GM19099 (cell line): Measurements from ENCODE around the gene OLIG2.

Experiments used
- POLR2A ChIP-seq: IDR thresholded peaks from 3 replicates; pipeline ENCODE4 v1.6.1; 2011; ENCODE audit warnings: low read depth; ENCODE audit not compliant: insufficient read length; ENCODE audit errors: extremely low read depth

OLIG2 gene

DNA sequence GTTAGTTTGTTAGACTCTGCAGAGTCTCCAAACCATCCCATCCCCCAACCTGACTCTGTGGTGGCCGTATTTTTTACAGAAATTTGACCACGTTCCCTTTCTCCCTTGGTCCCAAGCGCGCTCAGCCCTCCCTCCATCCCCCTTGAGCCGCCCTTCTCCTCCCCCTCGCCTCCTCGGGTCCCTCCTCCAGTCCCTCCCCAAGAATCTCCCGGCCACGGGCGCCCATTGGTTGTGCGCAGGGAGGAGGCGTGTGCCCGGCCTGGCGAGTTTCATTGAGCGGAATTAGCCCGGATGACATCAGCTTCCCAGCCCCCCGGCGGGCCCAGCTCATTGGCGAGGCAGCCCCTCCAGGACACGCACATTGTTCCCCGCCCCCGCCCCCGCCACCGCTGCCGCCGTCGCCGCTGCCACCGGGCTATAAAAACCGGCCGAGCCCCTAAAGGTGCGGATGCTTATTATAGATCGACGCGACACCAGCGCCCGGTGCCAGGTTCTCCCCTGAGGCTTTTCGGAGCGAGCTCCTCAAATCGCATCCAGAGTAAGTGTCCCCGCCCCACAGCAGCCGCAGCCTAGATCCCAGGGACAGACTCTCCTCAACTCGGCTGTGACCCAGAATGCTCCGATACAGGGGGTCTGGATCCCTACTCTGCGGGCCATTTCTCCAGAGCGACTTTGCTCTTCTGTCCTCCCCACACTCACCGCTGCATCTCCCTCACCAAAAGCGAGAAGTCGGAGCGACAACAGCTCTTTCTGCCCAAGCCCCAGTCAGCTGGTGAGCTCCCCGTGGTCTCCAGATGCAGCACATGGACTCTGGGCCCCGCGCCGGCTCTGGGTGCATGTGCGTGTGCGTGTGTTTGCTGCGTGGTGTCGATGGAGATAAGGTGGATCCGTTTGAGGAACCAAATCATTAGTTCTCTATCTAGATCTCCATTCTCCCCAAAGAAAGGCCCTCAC lies at the start of gene OLIG2:
Gene OLIG2, plus strand, starts transcription at position 447 of the 954 bp plus-strand sequence. CDS start 928 bp downstream, outside the sequence.
- TF ChIP-seq POLR2A, result no peak

DNA sequence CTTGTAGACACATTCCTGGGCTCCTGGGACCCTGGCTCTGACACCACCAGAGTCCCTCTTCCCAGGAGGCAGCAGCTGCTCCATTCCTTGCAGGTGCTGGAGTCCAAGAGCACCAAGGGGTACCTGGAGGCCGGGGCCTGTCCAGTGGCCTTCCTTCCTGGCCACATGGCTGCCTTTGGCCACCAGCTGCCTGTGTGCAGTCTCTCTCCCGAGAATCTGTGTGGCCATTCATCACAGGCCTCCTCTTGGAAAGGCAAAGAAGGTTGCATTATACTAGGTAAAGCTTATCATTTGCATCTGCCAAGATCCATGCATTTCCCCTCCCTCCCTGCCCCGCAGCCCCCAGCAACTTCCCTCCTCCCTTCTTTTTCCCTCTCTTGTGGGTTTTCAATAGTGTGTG lies 48.9 kb upstream of the OLIG2 start:
- no peak for TF ChIP-seq POLR2A

DNA sequence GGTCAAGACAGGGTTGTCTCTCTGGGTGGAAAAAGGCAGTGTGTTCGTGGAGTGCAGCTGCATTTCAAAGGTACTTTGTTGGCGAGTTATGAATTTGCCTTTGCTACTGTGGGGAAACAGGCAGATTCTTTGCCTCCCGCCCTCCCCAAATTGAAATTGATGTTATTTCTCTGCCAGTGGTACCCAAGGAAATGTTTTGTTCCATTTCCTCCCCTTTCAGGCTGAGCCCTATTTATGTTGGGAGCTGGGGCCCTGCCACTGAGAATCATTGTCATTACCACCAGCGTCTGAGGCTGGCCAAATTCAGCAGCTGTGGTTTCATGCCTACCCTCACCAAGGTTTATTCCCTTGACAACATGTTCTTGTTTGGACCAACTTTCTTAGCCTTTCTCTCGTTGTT lies 48.5 kb upstream of the OLIG2 start:
- TF ChIP-seq POLR2A, result no peak

DNA sequence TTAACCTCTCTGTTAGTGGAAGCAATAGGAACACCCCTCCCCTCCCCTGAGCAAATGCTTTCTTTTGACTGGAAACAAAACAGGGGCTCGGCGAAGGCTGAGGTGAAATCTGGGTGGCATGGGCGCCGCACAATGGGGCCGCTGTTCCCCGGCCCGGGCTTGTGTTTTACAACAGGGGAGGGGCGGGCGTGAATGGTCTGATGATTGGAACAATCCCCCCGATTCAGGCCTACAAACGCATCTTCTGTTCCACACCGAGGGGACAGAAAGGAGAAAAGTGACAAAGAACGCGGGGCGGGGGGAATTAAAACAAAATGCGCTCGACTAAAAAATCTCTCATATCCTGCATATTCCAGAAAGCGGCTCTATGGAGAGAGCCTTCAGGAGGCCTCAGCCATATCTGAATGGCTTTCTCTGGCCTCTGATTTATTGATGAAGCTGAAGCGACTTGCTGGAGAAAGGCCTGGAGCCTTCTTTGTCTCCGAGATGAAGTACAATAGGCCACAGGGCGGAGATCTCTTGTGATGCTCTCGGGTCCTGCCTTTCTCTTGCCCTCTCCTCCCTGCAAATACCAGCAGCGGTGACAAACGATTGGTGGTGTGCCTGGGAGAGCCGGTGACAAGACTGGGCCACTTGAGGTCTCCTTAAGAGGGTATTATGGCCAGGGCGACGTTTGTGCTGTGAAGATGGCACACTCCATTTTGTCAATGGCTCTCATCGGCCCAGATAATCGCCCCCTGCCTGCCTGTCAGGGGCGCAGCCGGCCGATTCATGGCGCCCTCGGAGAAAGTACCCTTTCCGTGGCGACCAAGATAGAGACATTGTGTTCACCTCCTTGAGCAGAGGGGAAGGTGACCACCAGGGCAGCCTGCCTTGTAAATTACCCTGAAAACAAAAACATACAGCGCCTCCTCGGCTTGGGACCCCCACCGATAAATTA lies 47.1 kb upstream of the OLIG2 start:
- TF ChIP-seq POLR2A, result no peak

DNA sequence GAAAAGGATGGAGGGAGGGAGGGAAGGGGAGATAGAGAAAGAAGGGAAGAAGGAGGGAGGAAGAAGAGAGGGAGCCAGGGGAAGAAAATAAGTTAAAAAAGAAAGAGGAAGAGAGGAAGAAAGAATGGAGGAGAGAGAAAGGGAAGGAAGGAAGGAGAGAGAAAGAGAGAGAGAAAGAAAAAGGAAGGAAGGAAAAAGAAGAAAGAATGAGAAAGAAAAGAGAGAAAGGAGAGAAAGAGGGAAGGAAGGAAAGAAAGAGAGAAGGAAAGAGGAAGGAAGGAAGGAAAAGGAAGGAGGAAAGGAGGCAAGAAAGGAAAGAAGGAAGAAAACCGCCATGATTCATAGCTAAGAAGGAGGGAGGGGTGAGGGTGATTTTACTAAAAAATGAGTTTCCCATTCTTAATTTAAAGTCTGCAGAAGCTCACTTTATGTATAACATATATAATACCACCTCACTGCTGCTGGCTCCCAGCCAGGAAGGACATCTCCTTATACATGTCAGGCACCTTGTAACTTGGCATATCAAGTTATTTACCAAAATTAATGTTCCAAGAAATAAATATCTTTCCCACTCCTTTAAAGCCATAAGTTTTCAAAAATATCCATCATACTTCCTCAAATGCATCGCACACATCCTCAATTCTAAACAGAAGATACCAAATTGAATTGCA lies 46.0 kb upstream of the OLIG2 start:
- TF ChIP-seq POLR2A, result no peak

DNA sequence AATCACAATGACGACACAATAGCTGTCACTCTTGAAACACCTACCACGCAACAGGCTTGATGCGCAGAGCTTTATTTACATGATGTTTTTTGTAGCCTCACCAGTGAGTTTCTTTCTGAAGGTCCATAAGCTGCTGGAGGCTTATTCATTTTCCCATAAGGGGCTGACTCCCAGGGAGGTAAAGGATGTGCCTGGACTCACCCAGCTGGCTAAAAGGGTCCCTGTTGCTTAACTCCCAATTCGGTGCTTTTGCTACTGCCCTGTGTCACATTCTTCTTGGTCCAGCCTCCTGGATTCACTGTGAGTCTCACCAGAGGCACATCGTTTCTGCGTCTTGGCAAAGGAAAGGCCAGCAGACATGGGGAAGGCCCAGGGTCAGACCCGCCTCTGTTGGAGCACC lies 44.6 kb upstream of the OLIG2 start:
- no peak for TF ChIP-seq POLR2A

DNA sequence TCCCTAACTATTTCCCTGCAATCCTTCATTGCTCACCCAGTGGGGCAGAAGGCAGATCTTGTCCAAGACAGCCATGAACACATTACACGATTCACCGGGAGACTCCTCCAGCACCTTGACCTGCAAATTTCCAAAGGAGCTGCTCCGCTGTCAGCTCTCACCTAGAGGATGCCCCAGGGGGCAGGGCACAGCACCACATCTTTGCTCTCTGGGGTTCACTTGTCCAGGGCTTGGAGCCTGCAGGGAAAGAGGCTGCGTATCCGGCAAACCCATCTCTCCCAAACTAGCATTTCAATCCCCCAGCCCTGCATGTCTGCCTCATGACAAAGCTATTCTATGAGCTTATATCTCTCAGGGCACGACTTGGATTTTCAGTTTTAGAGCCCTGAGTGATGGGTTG lies 35.1 kb upstream of the OLIG2 start:
- no peak for TF ChIP-seq POLR2A

DNA sequence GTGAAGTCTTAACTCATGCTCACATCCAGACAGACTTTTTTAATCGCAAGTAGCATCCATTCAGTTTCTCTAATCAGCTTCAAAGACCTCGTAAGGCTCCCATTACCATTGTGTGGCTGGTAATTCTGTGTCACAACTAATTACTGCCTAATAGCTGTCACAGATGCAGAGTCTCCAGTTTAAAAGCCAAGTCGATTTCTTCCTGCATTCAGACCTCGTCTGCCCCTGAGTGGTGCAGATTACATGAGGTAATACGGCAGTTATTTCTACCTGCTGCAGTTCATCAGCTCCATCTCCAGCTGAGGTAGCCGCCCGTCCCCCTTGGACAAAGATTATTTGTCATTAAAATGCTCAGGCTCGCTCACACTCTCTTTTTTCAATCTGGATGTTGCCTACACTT lies 34.4 kb upstream of the OLIG2 start:
- no peak for TF ChIP-seq POLR2A

DNA sequence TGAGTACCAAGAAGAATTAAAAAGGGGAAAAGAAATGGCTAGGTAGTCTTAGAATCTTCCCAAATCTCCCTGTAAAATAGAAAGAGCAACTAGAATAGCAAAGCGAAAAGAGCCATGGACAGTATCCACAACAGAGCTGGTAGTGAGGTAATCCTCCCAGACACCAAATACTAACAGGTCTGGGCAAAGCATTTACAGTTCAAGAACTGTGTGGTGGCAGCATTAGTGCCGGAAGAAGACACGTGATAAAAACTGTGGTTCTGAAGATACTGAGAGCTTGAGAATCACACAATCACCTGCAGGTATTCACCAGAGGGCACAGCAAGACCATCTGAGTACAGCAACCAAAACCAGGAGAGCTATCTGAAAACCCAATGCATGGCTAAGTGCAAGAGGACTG lies 31.8 kb upstream of the OLIG2 start:
- no peak for TF ChIP-seq POLR2A

DNA sequence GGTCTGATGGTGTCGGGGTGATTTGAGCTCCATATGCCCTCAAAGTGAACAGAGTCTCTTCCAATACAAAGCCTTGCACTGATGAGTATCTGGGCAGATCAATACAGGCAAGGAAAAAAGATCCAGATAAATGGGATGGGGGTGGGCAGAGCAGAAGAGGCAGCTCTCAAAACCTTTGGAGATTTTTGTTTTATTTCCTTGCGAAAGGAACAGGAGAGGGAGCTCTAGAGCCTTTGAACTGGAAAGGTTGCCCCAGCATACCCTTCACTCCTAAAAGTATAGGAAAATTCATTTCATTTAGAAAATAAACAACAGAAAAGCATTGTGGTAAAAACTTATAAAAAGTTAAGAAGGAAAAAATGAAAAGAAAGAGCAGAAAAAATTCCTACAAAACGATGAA lies 31.4 kb upstream of the OLIG2 start:
- no peak for TF ChIP-seq POLR2A

DNA sequence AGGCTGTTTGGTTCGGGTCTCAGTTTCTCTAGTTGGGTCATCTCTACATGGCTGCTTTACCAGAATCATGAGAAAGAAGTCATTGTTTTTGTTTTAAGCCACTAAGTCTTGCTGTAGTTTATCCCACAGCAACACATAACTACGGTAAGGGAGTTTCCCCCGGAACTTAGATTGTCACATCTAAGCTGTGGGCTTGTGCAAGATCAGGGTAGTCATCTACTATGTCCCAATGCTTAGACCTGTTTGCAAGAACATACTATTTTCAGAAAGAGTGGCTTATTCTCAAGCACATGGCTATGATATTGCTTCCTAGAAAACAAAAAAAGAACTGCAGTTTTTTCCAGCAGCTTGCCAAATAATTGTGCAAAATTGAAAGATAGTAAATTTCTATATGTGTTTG lies 18.0 kb upstream of the OLIG2 start:
- no peak for TF ChIP-seq POLR2A

DNA sequence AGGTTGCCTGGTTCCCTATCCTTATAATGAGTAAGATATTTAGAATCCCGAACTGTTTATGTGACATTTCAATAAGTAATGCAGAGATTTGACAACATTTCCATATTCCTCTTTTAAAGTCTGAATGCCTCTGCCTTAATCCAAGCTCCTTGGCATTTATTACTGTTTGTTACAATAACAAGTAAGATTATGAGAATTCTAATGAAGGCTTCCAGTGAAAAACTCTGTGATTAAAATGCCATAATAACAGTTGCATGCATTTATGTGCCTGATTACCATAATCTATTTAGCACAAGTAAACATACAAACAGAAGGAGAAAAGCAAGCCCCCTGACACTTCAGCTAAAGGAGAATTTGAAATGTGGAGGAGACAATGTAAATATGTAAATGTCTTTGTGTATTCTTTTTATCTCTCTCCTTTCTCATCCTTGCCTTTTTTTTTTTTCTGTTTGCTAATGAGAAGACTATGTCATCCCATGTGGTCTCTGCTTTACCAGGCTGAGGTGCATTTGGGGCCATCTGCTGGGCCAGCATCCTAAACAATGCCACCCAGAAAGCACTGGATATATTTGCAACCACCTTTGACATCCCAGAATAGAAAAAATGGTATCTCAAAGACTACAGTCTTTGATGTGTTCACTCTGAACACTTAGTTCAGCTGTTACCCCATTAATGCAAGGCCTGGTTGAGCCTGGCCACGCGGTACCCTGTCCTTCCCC lies 17.2 kb upstream of the OLIG2 start:
- TF ChIP-seq POLR2A, result no peak

DNA sequence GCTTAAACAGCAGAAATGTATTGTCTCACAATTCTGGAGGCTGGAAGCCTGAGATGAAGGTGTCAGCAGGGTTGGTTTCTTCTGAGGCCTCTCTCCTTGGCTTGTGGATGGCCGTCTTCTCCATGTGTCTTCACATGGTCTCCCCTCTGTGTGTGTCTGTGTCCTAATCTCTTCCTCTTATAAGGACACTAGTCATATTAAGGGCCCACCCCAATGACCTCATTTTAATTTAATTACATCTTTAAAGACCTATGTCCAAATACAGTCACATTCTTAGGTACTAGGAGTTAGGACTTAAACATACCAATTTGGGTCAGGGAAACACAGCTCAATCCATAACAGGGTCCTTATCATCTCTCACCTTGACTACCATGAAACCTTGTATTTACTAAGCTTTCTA lies 14.8 kb upstream of the OLIG2 start:
- TF ChIP-seq POLR2A, result no peak

DNA sequence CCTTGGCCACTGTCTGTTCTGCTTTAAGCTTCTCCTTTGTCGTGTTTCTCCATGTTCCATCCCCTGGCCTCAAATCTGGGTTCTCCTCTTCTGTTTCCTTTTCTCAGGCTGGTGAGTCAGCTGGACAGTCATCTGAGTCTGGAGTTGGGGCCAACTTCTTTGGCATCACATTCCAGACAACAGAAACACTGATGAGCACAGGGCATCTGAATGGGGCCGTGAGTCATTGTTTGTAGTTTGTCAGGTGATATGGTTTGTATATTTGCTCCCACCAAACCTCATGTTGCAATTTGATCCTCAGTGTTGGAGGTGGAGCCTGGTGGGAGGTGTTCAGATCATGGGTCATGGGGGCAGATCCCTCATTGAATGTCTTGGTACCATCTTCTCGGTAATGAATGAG lies 14.3 kb upstream of the OLIG2 start:
- no peak for TF ChIP-seq POLR2A
